ENCODE results near the gene CNOT11.

- TF ChIP-seq PHB2 (IDR thresholded peaks at IDR 0.05; ENCODE audit: partially characterized antibody) (no peak), TBP (CRISPR knock-in tag; IDR thresholded peaks at IDR 0.05) (no peak), AKNA (CRISPR knock-in tag; IDR thresholded peaks at IDR 0.05; ENCODE audit: borderline replicate concordance) (no peak), ZNF672 (CRISPR knock-in tag; IDR thresholded peaks at IDR 0.05) (no peak), STAT6 (CRISPR knock-in tag; IDR thresholded peaks at IDR 0.05; ENCODE audit: borderline replicate concordance) (no peak), NCOA1 (CRISPR knock-in tag; IDR thresholded peaks at IDR 0.05) (no peak)
These were observed 33.4 kb upstream of the CNOT11 start for GRCh38 chr2:101219246-101219645.

Measured in HepG2 (cell line).